Calu3 (cell line): ENCODE results near the gene ZNF429. TPM values are rescaled to one million over a fixed set of nuclear protein-coding genes. Genes with fewer than 3 reads are reported as not detected.
"Not testable (repeated sequence)": the region's sequence is repeated elsewhere in the genome, so short reads cannot be mapped to it uniquely, and the experiment has no call there.

Experiments
- BruUV-seq: library from RNA; stranded (reverse); fragments of 400-500 nt; replicated peaks from 2 replicates; lab custom pipeline; 2021; lab: Mats Ljungman, UMichigan
- CTCF ChIA-PET: fragments of 300-600 bp; sonication (Branson Sonifier 250); formaldehyde crosslinking; loops from one replicate; lab custom pipeline; 2022; ENCODE audit warnings: antibody characterized with exemption; lab: Charles Lee
- DNase-seq: peaks from one replicate; pipeline ENCODE4 v3.0.0; 2022
- H3K27ac Mint-ChIP-seq: one replicate; pipeline ENCODE4 v1.8.0; 2022; ENCODE audit warnings: mixed read lengths; ENCODE audit not compliant: unreplicated experiment
- H3K27me3 Mint-ChIP-seq: one replicate; pipeline ENCODE4 v1.8.0; 2022; ENCODE audit warnings: mixed read lengths; ENCODE audit not compliant: unreplicated experiment
- H3K36me3 Mint-ChIP-seq: one replicate; pipeline ENCODE4 v1.8.0; 2022; ENCODE audit warnings: mild to moderate bottlenecking, moderate library complexity, mixed read lengths; ENCODE audit not compliant: insufficient read depth, unreplicated experiment
- H3K4me1 Mint-ChIP-seq: one replicate; pipeline ENCODE4 v1.8.0; 2022; ENCODE audit warnings: mild to moderate bottlenecking, low read depth, mixed read lengths; ENCODE audit not compliant: unreplicated experiment
- H3K4me3 Mint-ChIP-seq: one replicate; pipeline ENCODE4 v1.8.0; 2022; ENCODE audit warnings: mild to moderate bottlenecking, low read depth, moderate library complexity, mixed read lengths; ENCODE audit not compliant: unreplicated experiment
- H3K9me3 Mint-ChIP-seq: one replicate; pipeline ENCODE4 v1.8.0; 2022; ENCODE audit warnings: low read depth, mixed read lengths; ENCODE audit not compliant: unreplicated experiment
- CTCF ChIP-seq: fragments of 200-600 bp; IDR thresholded peaks from one replicate; pipeline ENCODE4 v1.8.0; 2022; ENCODE audit warnings: antibody characterized with exemption; ENCODE audit not compliant: unreplicated experiment
- intact Hi-C: fragments of 100-400 bp; cut with micrococcal nuclease; formaldehyde crosslinking; loops from one replicate; pipeline ENCODE4 v1.10.0; 2022; ENCODE audit not compliant: unreplicated experiment
- total RNA-seq: library from RNA; stranded (reverse); gene quantifications from 2 replicates; pipeline ENCODE4 v1.2.3, GENCODE V29; 2022

ZNF429 gene
- total RNA-seq, 1 experiment from 2014 or later: 3.7 TPM

- no peaks in the 10 kb centered on the region for H3K27me3 Mint-ChIP-seq
- no TSS peak for BruUV-seq
- no peak for TF ChIP-seq CTCF
- no peak overlapping the region for H3K27ac Mint-ChIP-seq
- DNase-seq: no peak
- H3K4me3 Mint-ChIP-seq: no peak overlapping the region
- H3K4me1 Mint-ChIP-seq: no peaks in the 10 kb centered on the region
- CTCF ChIA-PET: no interaction called here
- H3K9me3 Mint-ChIP-seq: no peaks in the 10 kb centered on the region
- peaks cover 7% of the 10 kb centered on the region for H3K36me3 Mint-ChIP-seq
- intact Hi-C loops: no loop called here
Measured at GRCh38 chr19:21466627-21467026, 38.8 kb upstream of the ZNF429 start.

DNA sequence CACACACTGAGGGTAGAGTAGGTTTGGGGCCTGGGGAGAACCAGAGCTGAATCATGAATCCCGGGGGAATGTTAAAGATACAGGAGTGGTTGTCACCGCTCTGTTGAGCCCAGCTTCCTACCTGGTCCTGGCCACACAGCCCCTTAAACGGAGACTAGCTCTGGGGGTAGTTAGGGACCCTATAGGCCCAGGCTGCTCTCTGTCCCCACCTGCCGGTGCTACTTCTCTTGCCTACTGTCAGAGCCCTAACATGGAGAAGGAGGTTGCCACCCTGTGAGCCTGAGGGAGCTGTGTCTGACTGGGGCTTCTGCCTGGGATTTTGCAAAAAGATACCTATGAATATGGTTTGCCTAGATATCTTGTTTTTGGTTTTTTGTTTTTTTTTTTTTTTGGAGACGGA is 36.6 kb upstream of the ZNF429 start:
- no peaks in the 10 kb centered on the region for H3K4me1 Mint-ChIP-seq
- H3K27me3 Mint-ChIP-seq: no peaks in the 10 kb centered on the region
- no peak overlapping the region for H3K27ac Mint-ChIP-seq
- H3K36me3 Mint-ChIP-seq: peaks cover 7% of the 10 kb centered on the region
- no peak for TF ChIP-seq CTCF
- no peaks in the 10 kb centered on the region for H3K9me3 Mint-ChIP-seq
- no TSS peak for BruUV-seq
- no peak for DNase-seq
- H3K4me3 Mint-ChIP-seq: no peak overlapping the region
- intact Hi-C loops: no loop called here
- CTCF ChIA-PET: interaction anchor here (0.6 kb wide), 1 partner anchor 1179 kb away, joined by 4 read pairs; no protein-coding TSS in a partner anchor

DNA sequence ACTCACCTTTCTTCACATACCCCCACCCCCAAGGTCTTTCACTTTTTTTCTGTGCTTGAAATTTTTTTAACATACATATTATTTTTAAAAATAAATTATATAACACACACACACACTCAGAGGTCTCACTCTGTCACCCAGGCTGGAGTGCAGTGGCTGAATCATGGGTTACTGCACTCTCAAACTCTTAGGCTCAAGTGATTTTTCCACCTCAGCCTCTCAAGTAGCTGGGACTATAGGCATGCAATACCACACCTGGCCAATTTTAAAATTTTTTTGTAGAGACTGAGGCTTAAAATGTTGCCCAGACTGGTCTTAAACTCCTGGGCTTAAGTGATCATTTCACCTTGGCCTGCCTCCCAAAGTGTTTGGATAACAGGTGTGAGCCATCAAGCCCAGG is 32.9 kb upstream of the ZNF429 start:
- intact Hi-C loops: no loop called here
- H3K4me1 Mint-ChIP-seq: no peaks in the 10 kb centered on the region
- DNase-seq: no peak
- no peak overlapping the region for H3K27ac Mint-ChIP-seq
- BruUV-seq: no TSS peak
- no peak for TF ChIP-seq CTCF
- H3K36me3 Mint-ChIP-seq: no peaks in the 10 kb centered on the region
- no peaks in the 10 kb centered on the region for H3K9me3 Mint-ChIP-seq
- no peak overlapping the region for H3K4me3 Mint-ChIP-seq
- no peaks in the 10 kb centered on the region for H3K27me3 Mint-ChIP-seq
- CTCF ChIA-PET: no interaction called here

GRCh38 chr19:21474671-21475181 is 30.7 kb upstream of the ZNF429 start:
- H3K4me1 Mint-ChIP-seq: no peaks in the 10 kb centered on the region
- peaks cover 2% of the 10 kb centered on the region for H3K9me3 Mint-ChIP-seq
- H3K36me3 Mint-ChIP-seq: no peaks in the 10 kb centered on the region
- BruUV-seq: no TSS peak
- CTCF ChIA-PET: no interaction called here
- no peak for TF ChIP-seq CTCF
- H3K4me3 Mint-ChIP-seq: no peak overlapping the region
- no peak for DNase-seq
- intact Hi-C loops: no loop called here
- H3K27me3 Mint-ChIP-seq: no peaks in the 10 kb centered on the region
- H3K27ac Mint-ChIP-seq: no peak overlapping the region

DNA sequence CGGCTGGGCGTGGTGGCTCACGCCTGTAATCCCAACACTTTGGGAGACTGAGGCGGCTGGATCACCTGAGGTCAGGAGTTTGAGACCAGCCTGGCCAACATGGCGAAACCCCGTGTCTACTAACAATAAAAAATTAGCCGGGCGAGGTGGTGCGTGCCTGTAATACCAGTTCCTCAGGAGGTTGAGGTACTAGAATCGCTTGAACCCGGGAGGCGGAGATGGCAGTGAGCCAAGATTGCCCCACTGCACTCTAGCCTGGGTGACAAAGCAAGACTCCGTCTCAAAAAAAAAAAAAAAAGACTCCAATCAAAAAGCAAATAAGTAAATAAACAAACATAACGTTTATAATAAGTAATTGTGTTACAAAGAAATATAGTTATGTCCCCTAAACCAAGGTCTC is 23.0 kb upstream of the ZNF429 start:
- intact Hi-C loops, H3K27ac Mint-ChIP-seq, H3K4me3 Mint-ChIP-seq, BruUV-seq, CTCF ChIA-PET, H3K27me3 Mint-ChIP-seq, DNase-seq, H3K4me1 Mint-ChIP-seq, H3K36me3 Mint-ChIP-seq: not testable (repeated sequence)
- H3K9me3 Mint-ChIP-seq: peaks cover 11% of the 10 kb centered on the region
